ENCODE results near the gene ATG10. TPM values are rescaled to one million over a fixed set of nuclear protein-coding genes. Genes with fewer than 3 reads are reported as not detected.
"Not testable (repeated sequence)": the region's sequence is repeated elsewhere in the genome, so short reads cannot be mapped to it uniquely, and the experiment has no call there.

Gene ATG10
- total and polyA plus RNA-seq, 2 of the 8 experiments (the other 6 are each of a cell fraction or from before 2014, with no cell fraction given), result 3.7 to 8.8 TPM

- FAIRE-seq, result not testable (repeated sequence)
Observed at GRCh38 chr5:82042894-82043293, 71.1 kb downstream of the ATG10 start.

More at GRCh38 chr5:82042894-82043293, 71.1 kb downstream of the ATG10 start:
- H3K9ac ChIP-seq (replicated peaks in 1 of 4; ENCODE audit: extremely low read depth in 1 of 4, low read depth in 3 of 4, low read length in 3 of 4); H4K20me1 ChIP-seq (replicated peaks in 1 of 2; ENCODE audit: control insufficient read depth in 1 of 2, insufficient read depth in 2 of 2, low read length in 2 of 2); H3K18ac ChIP-seq (ENCODE audit: extremely low read depth, low read length); H3K23me2 ChIP-seq (ENCODE audit: low read depth, low read length); H2AFZ ChIP-seq (ENCODE audit: low read length); H2BK12ac ChIP-seq (ENCODE audit: low read depth, low read length); H4K8ac ChIP-seq (ENCODE audit: extremely low read depth, insufficient read depth, low read length); H2AK5ac ChIP-seq (ENCODE audit: low read depth, low read length); H3K4me2 ChIP-seq (ENCODE audit: insufficient read depth in 1 of 2, low read depth in 2 of 2, low read length in 2 of 2); H3K27me3 ChIP-seq (replicated peaks in 1 of 4; ENCODE audit: control insufficient read depth in 3 of 4, extremely low read depth in 1 of 4, insufficient read depth in 3 of 4, low read length in 3 of 4); H4K91ac ChIP-seq (replicated peaks; ENCODE audit: insufficient read length, low read length); H2BK20ac ChIP-seq (ENCODE audit: low read length); H4K5ac ChIP-seq (ENCODE audit: insufficient read length, low read depth, low read length); POLR2A ChIA-PET (ENCODE audit: partially characterized antibody); H2BK5ac ChIP-seq (ENCODE audit: low read depth, low read length); H3K4ac ChIP-seq (replicated peaks; ENCODE audit: insufficient read length, low read depth, low read length); H3K4me3 ChIP-seq (ENCODE audit: extremely low read depth in 1 of 4, insufficient read depth in 2 of 4, low read depth in 3 of 4, low read length in 4 of 4); H3K4me1 ChIP-seq (replicated peaks in 1 of 4; ENCODE audit: control insufficient read depth in 3 of 4, insufficient read depth in 4 of 4, low read length in 3 of 4); H2BK15ac ChIP-seq (ENCODE audit: low read length); H3K79me2 ChIP-seq (ENCODE audit: control insufficient read depth in 1 of 2, insufficient read depth in 2 of 2, low read length in 2 of 2); CTCF ChIA-PET (ENCODE audit: partially characterized antibody); H2BK120ac ChIP-seq (replicated peaks; ENCODE audit: low read depth, low read length); DNase-seq (ENCODE audit: low read depth in 1 of 2, low spot score in 2 of 2); H3K27ac ChIP-seq (ENCODE audit: low read depth, low read length); H3K56ac ChIP-seq (replicated peaks; ENCODE audit: insufficient read length, low read depth, low read length); H3K14ac ChIP-seq (ENCODE audit: insufficient read length); H3K23ac ChIP-seq (ENCODE audit: insufficient read length); H3K79me1 ChIP-seq (ENCODE audit: low read depth, low read length): not testable (repeated sequence)
- WGBS, 2 experiments (ENCODE audit: extremely low coverage in 1 of 2, insufficient coverage in 1 of 2, insufficient read length in 1 of 2, insufficient replicate concordance in 2 of 2, low coverage in 1 of 2, low lambda C conversion rate in 2 of 2, missing lambda C conversion rate in 1 of 2), result 80% methylated on average over 1 of the region's 1 CpG; no CpG with 5 or more reads in 1 of the 2 experiments
- peaks cover 0 to 11% (median 0%) of the 10 kb centered on the region in 4 experiments; a peak in 2 of 8 replicates for H3K36me3 ChIP-seq (ENCODE audit: control insufficient read depth in 2 of 4, insufficient read depth in 4 of 4, low read length in 3 of 4)
- peaks cover 16 to 17% of the 10 kb centered on the region in 2 experiments for H3K9me3 ChIP-seq (ENCODE audit: insufficient read depth in 2 of 2, low read depth in 1 of 2, low read length in 1 of 2)

Data from H1 (cell line).